Effector memory CD4-positive, alpha-beta T cell (primary cell): ENCODE results near the gene MYO1G.
A peak's percentile ranks its signal among the peaks of the same experiment; 100 is the strongest.
"Not testable (repeated sequence)": the region's sequence is repeated elsewhere in the genome, so short reads cannot be mapped to it uniquely, and the experiment has no call there.

Experiments used
- DNase-seq, 3 donors: peaks; one replicate each; pipeline ENCODE4 v3.0.0-alpha.2; 2020
- H3K27ac ChIP-seq: 2 replicates; pipeline ENCODE4 v1.7.0; 2013; ENCODE audit warnings: mild to moderate bottlenecking, low read length, moderate library complexity; ENCODE audit not compliant: insufficient read depth, poor library complexity, severe bottlenecking
- H3K27me3 ChIP-seq: replicated peaks from 2 replicates; pipeline ENCODE4 v1.7.0; 2013; ENCODE audit warnings: mild to moderate bottlenecking, low read length; ENCODE audit not compliant: insufficient read depth, control insufficient read depth, poor library complexity, severe bottlenecking
- H3K36me3 ChIP-seq: 2 replicates; pipeline ENCODE4 v1.7.0; 2013; ENCODE audit warnings: mild to moderate bottlenecking, low read length, moderate library complexity; ENCODE audit not compliant: control insufficient read depth, insufficient read depth
- H3K4me1 ChIP-seq: 2 replicates; pipeline ENCODE4 v1.7.0; 2013; ENCODE audit warnings: low read length, mild to moderate bottlenecking; ENCODE audit not compliant: control insufficient read depth, insufficient read depth, poor library complexity, severe bottlenecking
- H3K4me3 ChIP-seq: 2 replicates; pipeline ENCODE4 v1.7.0; 2013; ENCODE audit warnings: low read length, low read depth, mild to moderate bottlenecking; ENCODE audit not compliant: insufficient read depth, poor library complexity, severe bottlenecking
- H3K9me3 ChIP-seq: 2 replicates; pipeline ENCODE4 v1.7.0; 2013; ENCODE audit warnings: mild to moderate bottlenecking, low read length, moderate library complexity; ENCODE audit not compliant: control insufficient read depth

Gene MYO1G

DNA sequence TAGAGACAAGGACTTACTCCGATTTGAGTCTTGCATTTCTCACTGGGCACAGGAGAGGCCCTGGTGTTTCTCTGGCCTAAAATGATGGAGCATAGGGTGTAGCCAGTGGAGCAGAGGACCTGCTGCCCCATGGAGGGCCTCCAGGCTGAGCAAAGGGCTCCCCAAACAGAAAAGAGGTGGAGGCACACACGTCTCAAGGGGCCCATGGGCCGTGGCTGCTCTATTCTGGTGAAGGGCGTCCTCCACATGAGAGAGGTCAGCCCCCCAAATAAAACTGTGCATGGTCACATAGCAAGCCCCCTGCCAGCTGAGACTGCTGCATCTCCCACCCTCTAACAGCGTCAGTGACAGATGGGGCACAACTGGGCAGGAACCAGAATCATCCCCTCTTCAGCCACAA is 41.4 kb downstream of the MYO1G start:
- H3K4me3 ChIP-seq = no peak overlapping the region
- no peak overlapping the region for H3K27ac ChIP-seq
- no peaks in the 10 kb centered on the region for H3K4me1 ChIP-seq
- H3K9me3 ChIP-seq = no peaks in the 10 kb centered on the region
- H3K36me3 ChIP-seq = no peaks in the 10 kb centered on the region
- H3K27me3 ChIP-seq = peaks cover 3% of the 10 kb centered on the region
- no peak for DNase-seq

DNA sequence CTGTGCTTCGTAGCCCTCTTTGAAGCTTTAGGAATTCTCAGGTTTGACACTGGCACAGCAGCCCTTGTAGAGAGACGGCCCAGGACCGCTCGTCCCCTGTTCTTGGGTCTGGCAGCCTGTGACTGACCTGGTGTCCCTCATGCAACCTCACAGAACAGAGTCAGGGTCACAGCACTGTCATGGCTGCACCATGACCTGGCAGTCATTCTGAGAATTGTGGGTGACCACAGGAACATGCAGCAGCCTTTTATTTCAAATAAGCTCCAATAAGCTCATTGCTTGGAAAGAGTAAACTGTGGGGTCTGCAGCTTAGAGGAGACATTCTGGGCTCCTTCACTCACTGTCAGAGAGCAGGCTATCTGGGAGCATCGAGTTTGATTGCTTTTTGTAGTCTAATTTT is 42.5 kb downstream of the MYO1G start:
- no peak for DNase-seq
- no peaks in the 10 kb centered on the region for H3K4me1 ChIP-seq
- peaks cover 3% of the 10 kb centered on the region for H3K27me3 ChIP-seq
- no peaks in the 10 kb centered on the region for H3K36me3 ChIP-seq
- no peak overlapping the region for H3K4me3 ChIP-seq
- H3K9me3 ChIP-seq = no peaks in the 10 kb centered on the region
- no peak overlapping the region for H3K27ac ChIP-seq

DNA sequence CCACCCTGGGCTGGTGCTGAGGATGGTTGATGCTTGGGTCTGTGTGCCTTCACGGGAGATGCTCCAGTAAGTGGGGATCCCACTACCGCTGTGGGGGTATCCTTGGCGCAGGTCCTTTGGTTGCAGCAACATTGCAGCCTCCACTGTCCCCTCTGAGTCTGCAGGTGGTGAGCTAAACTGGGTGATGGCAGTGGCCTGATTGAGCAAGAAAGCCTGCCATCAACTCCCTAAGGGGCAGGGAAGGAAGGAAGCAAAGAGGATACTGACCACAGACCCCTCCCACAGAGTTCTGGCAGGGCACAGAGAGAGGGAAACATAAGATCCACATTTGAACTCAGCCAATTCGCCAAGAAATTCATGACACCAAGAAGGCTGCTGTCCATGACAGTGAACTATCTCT is 43.2 kb downstream of the MYO1G start:
- Histone ChIP-seq H3K4me3 (no peak overlapping the region), H3K36me3 (no peaks in the 10 kb centered on the region), H3K27ac (no peak overlapping the region), H3K27me3 (peaks cover 3% of the 10 kb centered on the region), H3K9me3 (no peaks in the 10 kb centered on the region), H3K4me1 (no peaks in the 10 kb centered on the region)
- no peak for DNase-seq

- DNase-seq = no peak
- no peaks in the 10 kb centered on the region for H3K9me3 ChIP-seq
- H3K27ac ChIP-seq = no peak overlapping the region
- H3K36me3 ChIP-seq = no peaks in the 10 kb centered on the region
- peaks cover 3% of the 10 kb centered on the region for H3K27me3 ChIP-seq
- no peak overlapping the region for H3K4me3 ChIP-seq
- H3K4me1 ChIP-seq = no peaks in the 10 kb centered on the region
These were observed 43.8 kb downstream of the MYO1G start for GRCh38 chr7:44935016-44935415.

DNA sequence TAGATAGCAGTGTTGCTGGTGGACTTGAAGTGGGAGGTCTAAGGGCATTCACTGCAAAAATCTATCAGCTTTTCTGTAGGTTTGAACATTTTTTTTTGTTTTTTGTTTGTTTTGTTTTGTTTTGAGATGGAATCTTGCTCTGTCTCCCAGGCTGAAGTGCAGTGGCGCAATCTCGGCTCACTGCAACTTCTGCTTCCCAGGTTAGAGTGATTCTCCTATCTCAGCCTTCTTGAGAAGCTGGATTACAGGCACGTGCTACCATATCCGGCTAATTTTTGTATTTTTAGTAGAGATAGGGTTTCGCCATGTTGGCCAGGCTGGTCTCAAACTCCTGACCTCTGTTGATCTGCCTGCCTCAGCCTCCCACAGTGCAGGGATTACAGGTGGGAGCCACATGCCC is 44.3 kb downstream of the MYO1G start:
- H3K27ac ChIP-seq, H3K9me3 ChIP-seq, DNase-seq, H3K4me1 ChIP-seq, H3K4me3 ChIP-seq, H3K36me3 ChIP-seq, H3K27me3 ChIP-seq: not testable (repeated sequence)

- H3K4me3 ChIP-seq = no peak overlapping the region
- no peak for DNase-seq
- no peak overlapping the region for H3K27ac ChIP-seq
- H3K9me3 ChIP-seq = no peaks in the 10 kb centered on the region
- no peaks in the 10 kb centered on the region for H3K27me3 ChIP-seq
- H3K4me1 ChIP-seq = no peaks in the 10 kb centered on the region
- H3K36me3 ChIP-seq = no peaks in the 10 kb centered on the region
These were observed 47.9 kb downstream of the MYO1G start for GRCh38 chr7:44930921-44931320.

GRCh38 chr7:44922351-44922694 is 56.5 kb downstream of the MYO1G start:
- no peak for DNase-seq
- peaks cover 4% of the 10 kb centered on the region for H3K4me1 ChIP-seq
- H3K4me3 ChIP-seq = no peak overlapping the region
- H3K27ac ChIP-seq = no peak overlapping the region
- no peaks in the 10 kb centered on the region for H3K36me3 ChIP-seq
- no peaks in the 10 kb centered on the region for H3K27me3 ChIP-seq
- no peaks in the 10 kb centered on the region for H3K9me3 ChIP-seq

DNA sequence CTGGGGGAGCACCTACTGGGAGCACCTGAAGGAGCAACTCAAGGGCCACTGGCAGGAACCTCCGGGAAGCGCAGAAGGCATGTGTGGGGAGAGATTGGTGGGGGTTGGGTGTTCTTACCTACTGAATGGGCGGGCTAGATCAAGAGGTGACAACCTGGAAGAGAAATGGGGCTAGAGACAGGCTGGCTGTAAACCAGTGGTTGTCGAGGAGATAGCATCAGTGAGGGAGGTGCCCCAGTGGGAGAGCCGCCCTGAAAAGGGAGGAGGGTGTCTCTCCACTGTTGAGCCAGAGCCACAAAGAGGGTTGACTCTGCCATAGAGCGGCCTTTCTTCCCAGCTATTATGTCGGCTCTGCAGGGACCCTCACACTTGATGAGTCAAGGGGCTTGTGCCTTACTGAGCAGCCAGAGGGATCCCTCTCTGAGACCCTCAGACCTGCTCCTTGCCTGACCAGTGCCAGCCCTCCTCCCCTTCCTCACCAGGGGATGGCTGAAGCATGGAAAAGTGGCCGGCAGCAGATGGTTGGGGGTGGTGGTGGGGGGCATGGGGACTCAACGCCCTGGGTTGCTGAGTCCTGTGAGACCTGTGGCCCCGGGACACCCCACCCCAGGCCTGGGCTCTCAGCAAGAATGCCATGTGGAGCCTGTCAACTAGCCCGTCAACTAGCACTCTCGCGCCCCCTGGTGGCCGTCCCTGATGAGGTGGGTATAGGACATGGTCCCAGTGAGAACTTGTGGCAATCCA is 57.0 kb downstream of the MYO1G start:
- H3K36me3 ChIP-seq = no peaks in the 10 kb centered on the region
- DNase-seq = peak; percentile 76 to 87 (median 87)

GRCh38 chr7:44920119-44920518 is 58.7 kb downstream of the MYO1G start:
- Histone ChIP-seq H3K27me3 (no peaks in the 10 kb centered on the region), H3K36me3 (no peaks in the 10 kb centered on the region), H3K4me1 (peaks cover 4% of the 10 kb centered on the region), H3K4me3 (no peak overlapping the region), H3K27ac (no peak overlapping the region), H3K9me3 (no peaks in the 10 kb centered on the region)
- no peak for DNase-seq

More for the DNA sequence above, 57.0 kb downstream of the MYO1G start:
- Histone ChIP-seq H3K4me1 (peaks cover 4% of the 10 kb centered on the region), H3K4me3 (no peak overlapping the region), H3K9me3 (no peaks in the 10 kb centered on the region), H3K27ac (no peak overlapping the region), H3K27me3 (no peaks in the 10 kb centered on the region)

DNA sequence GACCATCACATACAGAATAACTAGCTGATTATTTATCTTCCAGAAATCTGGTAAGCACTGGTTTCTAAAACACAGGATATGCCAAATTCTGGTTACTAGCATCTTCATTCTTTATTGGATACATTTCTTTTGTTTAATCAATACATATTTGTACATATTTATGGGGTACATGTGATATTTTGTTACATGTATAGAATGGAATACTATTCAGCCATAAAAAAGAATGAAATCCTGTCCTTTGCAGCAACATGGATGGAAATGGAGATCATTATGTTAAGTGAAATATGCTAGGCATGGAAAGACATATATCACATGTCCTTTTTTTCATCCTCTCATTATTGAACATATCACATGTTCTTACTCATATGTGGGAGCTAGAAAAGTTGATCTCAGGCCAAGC is 60.8 kb downstream of the MYO1G start:
- DNase-seq = no peak
- H3K27me3 ChIP-seq = no peaks in the 10 kb centered on the region
- no peak overlapping the region for H3K4me3 ChIP-seq
- H3K36me3 ChIP-seq = no peaks in the 10 kb centered on the region
- H3K9me3 ChIP-seq = no peaks in the 10 kb centered on the region
- H3K4me1 ChIP-seq = peaks cover 4% of the 10 kb centered on the region
- H3K27ac ChIP-seq = no peak overlapping the region
